Activated effector memory CD4-positive, alpha-beta T cell treated with Interleukin-2 at 50 U/mL for 16 hours (primary cell): ENCODE results near the gene SPTLC2.
"Not testable (repeated sequence)": the region's sequence is repeated elsewhere in the genome, so short reads cannot be mapped to it uniquely, and the experiment has no call there.

ENCODE experiments used
- DNase-seq: peaks from one replicate; pipeline ENCODE4 v3.0.0-alpha.2; 2020

SPTLC2 gene

GRCh38 chr14:77622366-77622961 lies 6.0 kb upstream of the SPTLC2 start:
- no peak for DNase-seq

GRCh38 chr14:77620222-77620870 lies 3.9 kb upstream of the SPTLC2 start:
- no peak for DNase-seq

- DNase-seq = no peak
These were observed 2.0 kb upstream of the SPTLC2 start for GRCh38 chr14:77618381-77618970.

GRCh38 chr14:77616133-77616453 lies 344 bp downstream of the SPTLC2 start:
- DNase-seq = no peak

- DNase-seq = peak; percentile 13
These were observed 890 bp downstream of the SPTLC2 start for GRCh38 chr14:77615361-77616132.

GRCh38 chr14:77613201-77613600 lies 3.2 kb downstream of the SPTLC2 start:
- DNase-seq = no peak

- DNase-seq = no peak
These were observed 4.3 kb downstream of the SPTLC2 start for GRCh38 chr14:77612011-77612620.

GRCh38 chr14:77610553-77610952 lies 5.9 kb downstream of the SPTLC2 start:
- DNase-seq = no peak

- no peak for DNase-seq
These were observed 6.5 kb downstream of the SPTLC2 start for GRCh38 chr14:77609922-77610321.

- no peak for DNase-seq
These were observed 8.6 kb downstream of the SPTLC2 start for GRCh38 chr14:77607741-77608302.

- DNase-seq = no peak
These were observed 11.0 kb downstream of the SPTLC2 start for GRCh38 chr14:77605392-77605972.

- DNase-seq = no peak
These were observed 12.7 kb downstream of the SPTLC2 start for GRCh38 chr14:77603654-77604255.

GRCh38 chr14:77603031-77603430 lies 13.4 kb downstream of the SPTLC2 start:
- DNase-seq = no peak

GRCh38 chr14:77601846-77602619 lies 14.4 kb downstream of the SPTLC2 start:
- no peak for DNase-seq

GRCh38 chr14:77599889-77600288 lies 16.5 kb downstream of the SPTLC2 start:
- no peak for DNase-seq

GRCh38 chr14:77598366-77599070 lies 17.9 kb downstream of the SPTLC2 start:
- no peak for DNase-seq

- no peak for DNase-seq
These were observed 22.9 kb downstream of the SPTLC2 start for GRCh38 chr14:77593501-77593961.

GRCh38 chr14:77590845-77591485 lies 25.5 kb downstream of the SPTLC2 start:
- no peak for DNase-seq

GRCh38 chr14:77589099-77589498 lies 27.3 kb downstream of the SPTLC2 start:
- DNase-seq = no peak

GRCh38 chr14:77588411-77589025 lies 27.9 kb downstream of the SPTLC2 start:
- DNase-seq = not testable (repeated sequence)
